Liver (tissue), 9 donors: ENCODE data around the gene LEKR1. TPM values are rescaled to one million over a fixed set of nuclear protein-coding genes. Genes with fewer than 3 reads are reported as not detected.

Experiments
- DNase-seq: peaks from one replicate; pipeline ENCODE4 v3.0.0-alpha.2; 2017; ENCODE audit warnings: low spot score
- H3K27ac ChIP-seq, 2 donors: one replicate each; pipeline ENCODE4 v1.7.0; 2013; ENCODE audit warnings: inconsistent platforms in 2 of 2, low read length in 2 of 2, control low read depth in 1 of 2, low read depth in 1 of 2, mild to moderate bottlenecking in 1 of 2
- H3K27me3 ChIP-seq, 4 donors: one replicate each; pipeline versions ENCODE4 v1.6.1 to v1.7.0; 2013; ENCODE audit warnings: low read length in 3 of 4, inconsistent platforms in 1 of 4, mild to moderate bottlenecking in 1 of 4, moderate library complexity in 1 of 4; ENCODE audit not compliant: control insufficient read depth in 4 of 4, insufficient read depth in 4 of 4
- H3K36me3 ChIP-seq, 4 donors: one replicate each; pipeline versions ENCODE4 v1.6.1 to v1.7.0; 2013; ENCODE audit warnings: low read length in 3 of 4, mild to moderate bottlenecking in 3 of 4, low read depth in 1 of 4, moderate library complexity in 1 of 4; ENCODE audit not compliant: control insufficient read depth in 4 of 4, insufficient read depth in 3 of 4
- H3K4me1 ChIP-seq, 4 donors: one replicate each; pipeline versions ENCODE4 v1.6.1 to v1.7.0; 2013; ENCODE audit warnings: low read length in 3 of 4, mild to moderate bottlenecking in 3 of 4, moderate library complexity in 1 of 4; ENCODE audit not compliant: control insufficient read depth in 4 of 4, insufficient read depth in 4 of 4
- H3K4me3 ChIP-seq, 3 donors: one replicate each; pipeline versions ENCODE4 v1.6.1 to v1.7.0; 2013; ENCODE audit warnings: low read length in 3 of 3, control low read depth in 1 of 3, low read depth in 1 of 3, mild to moderate bottlenecking in 1 of 3
- H3K9ac ChIP-seq, 2 donors: one replicate each; pipeline ENCODE4 v1.7.0; 2013; ENCODE audit warnings: low read length in 2 of 2, mild to moderate bottlenecking in 2 of 2, moderate library complexity in 2 of 2, control low read depth in 1 of 2, low read depth in 1 of 2
- H3K9me3 ChIP-seq, 4 donors: one replicate each; pipeline versions ENCODE4 v1.6.1 to v1.7.0; 2013; ENCODE audit warnings: low read length in 3 of 4; ENCODE audit not compliant: control insufficient read depth in 4 of 4
- ATF3 ChIP-seq: IDR thresholded peaks from 2 replicates; pipeline ENCODE4 v1.6.1; 2016; ENCODE audit warnings: antibody characterized with exemption
- CTCF ChIP-seq: fragments of 150-350 bp; IDR thresholded peaks from 2 replicates; pipeline ENCODE4 v1.5.1; 2017; ENCODE audit warnings: improper control_type of control experiment, low read depth, low read length; ENCODE audit not compliant: missing input control
- EGR1 ChIP-seq, 2 donors: IDR thresholded peaks; 2 replicates each; pipeline ENCODE4 v1.6.1; 2016 to 2018; ENCODE audit warnings: antibody characterized with exemption in 2 of 2, low read depth in 2 of 2
- FOXA2 ChIP-seq: IDR thresholded peaks from 2 replicates; pipeline ENCODE4 v1.6.1; 2016; ENCODE audit warnings: antibody characterized with exemption
- HNF4A ChIP-seq, 2 donors: conservative IDR thresholded peaks; 2 replicates each; pipeline ENCODE4 v1.6.1; 2016; ENCODE audit warnings: antibody characterized with exemption in 2 of 2, mild to moderate bottlenecking in 2 of 2
- JUND ChIP-seq, 2 donors: IDR thresholded peaks; 2 replicates each; pipeline ENCODE4 v1.6.1; 2016; ENCODE audit warnings: antibody characterized with exemption in 2 of 2
- MAX ChIP-seq: IDR thresholded peaks from 2 replicates; pipeline ENCODE4 v1.6.1; 2016; ENCODE audit warnings: antibody characterized with exemption
- NR2F2 ChIP-seq: IDR thresholded peaks from 2 replicates; pipeline ENCODE4 v1.6.1; 2016; ENCODE audit warnings: antibody characterized with exemption
- REST ChIP-seq: IDR thresholded peaks from 2 replicates; pipeline ENCODE4 v1.6.1; 2016; ENCODE audit warnings: antibody characterized with exemption, mild to moderate bottlenecking
- TAF1 ChIP-seq: conservative IDR thresholded peaks from 2 replicates; pipeline ENCODE4 v1.6.1; 2016; ENCODE audit warnings: antibody characterized with exemption, mild to moderate bottlenecking
- YY1 ChIP-seq: IDR thresholded peaks from 2 replicates; pipeline ENCODE4 v1.6.1; 2016; ENCODE audit warnings: antibody characterized with exemption, mild to moderate bottlenecking
- ZBTB33 ChIP-seq: IDR thresholded peaks from 2 replicates; pipeline ENCODE4 v1.6.1; 2016; ENCODE audit warnings: antibody characterized with exemption
- WGBS: extraction: QIAGEN DNeasy Blood & Tissue Kit; methylation state at CpG from one replicate; pipeline ENCODE4 v1.1.7; 2013; 5-methylcytosine and 5-hydroxymethylcytosine counted together
- polyA plus RNA-seq, 2 donors: library from polyadenylated mRNA; stranded (reverse) in 1 of 2; unstranded in 1 of 2; fragments of 200-250 nt in 1 of 2; fragments of >200 nt in 1 of 2; fragmentation: Nextera tagmentation in 1 of 2; extraction: Ambion mirVana in 1 of 2; gene quantifications; one replicate each; pipeline versions ENCODE4 v1.2.1 to v1.2.3, GENCODE V29; 2013 to 2015
- total RNA-seq, 2 donors: library from RNA; depleted of rRNA; stranded (reverse); fragments of >200 nt; gene quantifications; one replicate each; pipeline ENCODE4 v1.2.3, GENCODE V29; 2014
- donor health status: healthy.
- donor health status: healthy.
- donor health status: healthy.
- donor health status: healthy.
- donor health status: healthy.

The LEKR1 gene
- total and polyA plus RNA-seq, 4 donors = 0.19 to 0.72 (median 0.44) TPM

- no peaks in the 10 kb centered on the region for H3K9me3 ChIP-seq
- H3K4me3 ChIP-seq = no peak overlapping the region
- TF ChIP-seq TAF1 (no peak), HNF4A (conservative IDR thresholded peaks at IDR 0.05) (no peak), EGR1 (IDR thresholded peaks at IDR 0.05; ENCODE audit: low read depth in 2 of 2) (no peak), FOXA2 (no peak), ATF3 (no peak)
- peaks cover 0 to 4% (median under 1%) of the 10 kb centered on the region in 4 donors for H3K4me1 ChIP-seq
- DNase-seq = no peak
- H3K9ac ChIP-seq = no peak overlapping the region
- H3K36me3 ChIP-seq = no peaks in the 10 kb centered on the region
- H3K27ac ChIP-seq = no peak overlapping the region
- H3K27me3 ChIP-seq = no peaks in the 10 kb centered on the region
Measured at GRCh38 chr3:156790156-156790555, 36.0 kb upstream of the LEKR1 start.

- Histone ChIP-seq H3K27ac (no peak overlapping the region), H3K4me3 (no peak overlapping the region), H3K9ac (no peak overlapping the region), H3K4me1 (peaks cover 0 to 4% (median 2%) of the 10 kb centered on the region in 4 donors), H3K9me3 (no peaks in the 10 kb centered on the region), H3K27me3 (no peaks in the 10 kb centered on the region), H3K36me3 (no peaks in the 10 kb centered on the region)
- WGBS = 68% methylated on average over 3 of the region's 3 CpGs
- peak; percentile 55 to 74 for TF ChIP-seq HNF4A (conservative IDR thresholded peaks at IDR 0.05)
- TF ChIP-seq ATF3 = no peak
- TF ChIP-seq YY1 = peak; percentile 76
- TF ChIP-seq JUND (IDR thresholded peaks at IDR 0.05) = no peak
- no peak for TF ChIP-seq CTCF
- no peak for DNase-seq
Measured at GRCh38 chr3:156792114-156792513, 34.0 kb upstream of the LEKR1 start.

GRCh38 chr3:156792536-156792935 lies 33.6 kb upstream of the LEKR1 start:
- Histone ChIP-seq H3K27ac (no peak overlapping the region), H3K9ac (no peak overlapping the region), H3K9me3 (no peaks in the 10 kb centered on the region), H3K4me1 (peaks cover 0 to 4% (median 2%) of the 10 kb centered on the region in 4 donors), H3K36me3 (no peaks in the 10 kb centered on the region), H3K27me3 (no peaks in the 10 kb centered on the region), H3K4me3 (no peak overlapping the region)
- WGBS = 62% methylated on average over 3 of the region's 3 CpGs
- DNase-seq = no peak
- TF ChIP-seq YY1 (no peak), NR2F2 (no peak), CTCF (no peak), MAX (no peak), TAF1 (no peak), ATF3 (no peak), ZBTB33 (no peak), FOXA2 (no peak), HNF4A (conservative IDR thresholded peaks at IDR 0.05) (no peak), REST (no peak), JUND (IDR thresholded peaks at IDR 0.05) (no peak)
